ENCODE measurements around the gene ZNF549. TPM values are rescaled to one million over a fixed set of nuclear protein-coding genes. Genes with fewer than 3 reads are reported as not detected.
A peak's percentile ranks its signal among the peaks of the same experiment; 100 is the strongest.

The ZNF549 gene
- total and polyA plus RNA-seq, 2 of the 8 experiments (the other 6 are each of a cell fraction or from before 2014, with no cell fraction given) = 4.3 to 9.7 TPM

GRCh38 chr19:57559008-57559403 lies 31.9 kb downstream of the ZNF549 start:
- Histone ChIP-seq H2AFZ (ENCODE audit: low read length) (no peak overlapping the region), H4K91ac (replicated peaks; ENCODE audit: insufficient read length, low read length) (no peak overlapping the region), H3K4me3 (ENCODE audit: extremely low read depth in 1 of 4, insufficient read depth in 2 of 4, low read depth in 3 of 4, low read length in 4 of 4) (peak overlapping the region; percentile 80 to 96 (median 94)), H3K14ac (ENCODE audit: insufficient read length) (no peak overlapping the region), H3K4ac (replicated peaks; ENCODE audit: insufficient read length, low read depth, low read length) (no peak overlapping the region), H3K36me3 (ENCODE audit: control insufficient read depth in 2 of 4, insufficient read depth in 4 of 4, low read length in 3 of 4) (peaks cover 6 to 19% (median 11%) of the 10 kb centered on the region in 4 experiments; a peak in 7 of 8 replicates), H2BK5ac (ENCODE audit: low read depth, low read length) (no peak overlapping the region), H3K79me1 (ENCODE audit: low read depth, low read length) (peaks cover 8% of the 10 kb centered on the region), H4K20me1 (replicated peaks in 1 of 2; ENCODE audit: control insufficient read depth in 1 of 2, insufficient read depth in 2 of 2, low read length in 2 of 2) (peaks cover 4 to 7% of the 10 kb centered on the region in 2 experiments), H2BK120ac (replicated peaks; ENCODE audit: low read depth, low read length) (no peak overlapping the region), H2AK5ac (ENCODE audit: low read depth, low read length) (no peak overlapping the region), H3K4me1 (replicated peaks in 1 of 4; ENCODE audit: control insufficient read depth in 3 of 4, insufficient read depth in 4 of 4, low read length in 3 of 4) (peaks cover 0 to 4% (median under 1%) of the 10 kb centered on the region in 4 experiments; a peak in 3 of 7 replicates), H3K9me3 (ENCODE audit: insufficient read depth in 2 of 2, low read depth in 1 of 2, low read length in 1 of 2) (peaks cover 14 to 24% of the 10 kb centered on the region in 2 experiments), H2BK12ac (ENCODE audit: low read depth, low read length) (no peak overlapping the region), H4K5ac (ENCODE audit: insufficient read length, low read depth, low read length) (no peak overlapping the region), H2BK20ac (ENCODE audit: low read length) (no peak overlapping the region), H3K27ac (ENCODE audit: low read depth, low read length) (no peak overlapping the region), H3K23me2 (ENCODE audit: low read depth, low read length) (peaks cover 3% of the 10 kb centered on the region; the same call in 1 of the 2 replicates), H3K27me3 (replicated peaks in 1 of 4; ENCODE audit: control insufficient read depth in 3 of 4, extremely low read depth in 1 of 4, insufficient read depth in 3 of 4, low read length in 3 of 4) (no peaks in the 10 kb centered on the region), H2BK15ac (ENCODE audit: low read length) (no peak overlapping the region), H3K23ac (ENCODE audit: insufficient read length) (no peak overlapping the region), H3K79me2 (ENCODE audit: control insufficient read depth in 1 of 2, insufficient read depth in 2 of 2, low read length in 2 of 2) (peaks cover 0 to 20% of the 10 kb centered on the region in 2 experiments; a peak in 3 of 4 replicates), H3K4me2 (ENCODE audit: insufficient read depth in 1 of 2, low read depth in 2 of 2, low read length in 2 of 2) (peak overlapping the region; percentile 51 to 86), H3K18ac (ENCODE audit: extremely low read depth, low read length) (no peak overlapping the region), H4K8ac (ENCODE audit: extremely low read depth, insufficient read depth, low read length) (no peak overlapping the region), H3K9ac (replicated peaks in 1 of 4; ENCODE audit: extremely low read depth in 1 of 4, low read depth in 3 of 4, low read length in 3 of 4) (peak overlapping the region; percentile 34 to 81 (median 74); a peak in 6 of 7 replicates), H3K56ac (replicated peaks; ENCODE audit: insufficient read length, low read depth, low read length) (no peak overlapping the region)
- 5% methylated on average over 21 of the region's 22 CpGs; no CpG with 5 or more reads in 1 of the 2 experiments for WGBS, 2 experiments (ENCODE audit: extremely low coverage in 1 of 2, insufficient coverage in 1 of 2, insufficient read length in 1 of 2, insufficient replicate concordance in 2 of 2, low coverage in 1 of 2, low lambda C conversion rate in 2 of 2, missing lambda C conversion rate in 1 of 2)
- DNase-seq (ENCODE audit: low read depth in 1 of 2, low spot score in 2 of 2) (no peak), FAIRE-seq (no peak)
- ChIA-PET CTCF (ENCODE audit: partially characterized antibody) (interaction anchor here (1.9 kb wide), 1 partner anchor 93 kb away, joined by 6 read pairs; no protein-coding TSS in a partner anchor), POLR2A (ENCODE audit: partially characterized antibody) (interaction anchor here (0.7 to 2.2 kb wide), 5 partner anchors 12 to 271 kb away, joined by 3 to 6 read pairs (median 3); partner anchors contain the start of genes ZNF549, ZNF551 and ZNF773)
- TF ChIP-seq MAX (IDR thresholded peaks at IDR 0.05) (peak; percentile 52; the same call in 1 of the 2 replicates), KDM4A (IDR thresholded peaks at IDR 0.05; ENCODE audit: low read depth, low read length, severe bottlenecking) (no peak), E2F6 (IDR thresholded peaks at IDR 0.05) (peak; percentile 66)

Measured in H1 (cell line).